IMR-90 (cell line): ENCODE results near the gene MARK2. TPM values are rescaled to one million over a fixed set of nuclear protein-coding genes. Genes with fewer than 3 reads are reported as not detected.

ENCODE experiments used
- ATAC-seq: fragments of 200-7000 bp; cut with Tn5 transposase; 2 replicates; pipeline ENCODE4 v1.9.1; 2020; ENCODE audit warnings: low read depth, mild to moderate bottlenecking, moderate library complexity
- BruUV-seq: library from RNA; stranded (reverse); fragments of 400-500 nt; replicated peaks from 2 replicates; lab custom pipeline; 2021; lab: Mats Ljungman, UMichigan
- CTCF ChIA-PET: fragments of 300-600 bp; formaldehyde crosslinking; extraction: SDS; loops from one replicate; lab custom pipeline; 2021; ENCODE audit warnings: antibody characterized with exemption; lab: Yijun Ruan, JAX
- POLR2A ChIA-PET: fragments of 300-600 bp; sonication (Branson Sonifier 250); formaldehyde crosslinking; loops from one replicate; lab custom pipeline; 2022; ENCODE audit warnings: antibody characterized with exemption; ENCODE audit not compliant: unreplicated experiment; lab: Charles Lee
- DNase-seq: peaks from one replicate; pipeline ENCODE4 v3.0.0; 2013
- H2AFZ ChIP-seq: replicated peaks from 2 replicates; pipeline ENCODE3; 2013; ENCODE audit warnings: low read length, mild to moderate bottlenecking; ENCODE audit not compliant: poor library complexity
- H2AK5ac ChIP-seq: 2 replicates; pipeline ENCODE4 v1.6.1; 2013; ENCODE audit warnings: low read depth, low read length, inconsistent platforms
- H2AK9ac ChIP-seq: replicated peaks from 2 replicates; pipeline ENCODE3; 2013; ENCODE audit warnings: mild to moderate bottlenecking, low read depth, low read length, moderate library complexity; ENCODE audit not compliant: poor library complexity
- H2BK120ac ChIP-seq: 2 replicates; pipeline ENCODE4 v1.6.1; 2013; ENCODE audit warnings: low read depth, low read length, inconsistent platforms
- H2BK15ac ChIP-seq: 3 replicates; pipeline ENCODE4 v1.6.1; 2013; ENCODE audit warnings: low read depth, low read length, inconsistent platforms
- H2BK20ac ChIP-seq: 2 replicates; pipeline ENCODE4 v1.6.1; 2013; ENCODE audit warnings: low read depth, mild to moderate bottlenecking, inconsistent platforms, low read length, moderate library complexity
- H2BK5ac ChIP-seq: 2 replicates; pipeline ENCODE4 v1.6.1; 2013; ENCODE audit warnings: mild to moderate bottlenecking, low read depth, low read length, inconsistent platforms; ENCODE audit not compliant: poor library complexity, severe bottlenecking
- H3K14ac ChIP-seq: replicated peaks from 2 replicates; pipeline ENCODE4 v1.6.1; 2013; ENCODE audit warnings: low read depth, low read length, inconsistent platforms
- H3K18ac ChIP-seq: 2 replicates; pipeline ENCODE4 v1.6.1; 2013; ENCODE audit warnings: low read depth, low read length, control low read depth
- H3K23ac ChIP-seq: 2 replicates; pipeline ENCODE4 v1.6.1; 2013; ENCODE audit warnings: low read depth, low read length, inconsistent platforms
- H3K27ac ChIP-seq: 2 replicates; pipeline ENCODE4 v1.5.1; 2013; ENCODE audit warnings: mild to moderate bottlenecking, control low read depth, low read length; ENCODE audit not compliant: insufficient read depth
- H3K27me3 ChIP-seq: 2 replicates; pipeline ENCODE4 v1.6.1; 2013; ENCODE audit warnings: low read length; ENCODE audit not compliant: control insufficient read depth, insufficient read depth
- H3K36me3 ChIP-seq: 2 replicates; pipeline ENCODE4 v1.6.1; 2013; ENCODE audit warnings: low read length, mixed read lengths; ENCODE audit not compliant: control insufficient read depth, insufficient read depth
- H3K4ac ChIP-seq: 2 replicates; pipeline ENCODE4 v1.6.1; 2013; ENCODE audit warnings: low read depth, low read length, inconsistent platforms
- H3K4me1 ChIP-seq: 2 replicates; pipeline ENCODE4 v1.6.1; 2013; ENCODE audit warnings: low read length, mixed read lengths; ENCODE audit not compliant: control insufficient read depth, insufficient read depth
- H3K4me2 ChIP-seq: 2 replicates; pipeline ENCODE4 v1.6.1; 2013; ENCODE audit warnings: low read depth, mild to moderate bottlenecking, control low read depth, low read length, moderate library complexity
- H3K4me3 ChIP-seq: 2 replicates; pipeline ENCODE4 v1.5.1; 2013; ENCODE audit warnings: low read depth, mild to moderate bottlenecking, control low read depth, low read length, moderate library complexity; ENCODE audit not compliant: insufficient read depth
- H3K56ac ChIP-seq: 2 replicates; pipeline ENCODE4 v1.6.1; 2013; ENCODE audit warnings: low read length, inconsistent platforms; ENCODE audit not compliant: insufficient read depth; ENCODE audit errors: extremely low read depth
- H3K79me1 ChIP-seq, 2 experiments: 2 replicates each; pipeline ENCODE4 v1.6.1; 2013; ENCODE audit warnings: low read length in 2 of 2, inconsistent platforms in 1 of 2, low read depth in 1 of 2
- H3K9ac ChIP-seq: 2 replicates; pipeline ENCODE4 v1.6.1; 2013; ENCODE audit warnings: low read depth, low read length, control low read depth
- H3K9me1 ChIP-seq: 2 replicates; pipeline ENCODE4 v1.6.1; 2013; ENCODE audit warnings: low read length, inconsistent platforms; ENCODE audit not compliant: insufficient read depth
- H3K9me3 ChIP-seq: 2 replicates; pipeline ENCODE4 v1.6.1; 2013; ENCODE audit warnings: low read length; ENCODE audit not compliant: control insufficient read depth, insufficient read depth
- H4K20me1 ChIP-seq: 2 replicates; pipeline ENCODE4 v1.6.1; 2013; ENCODE audit warnings: low read length, inconsistent platforms; ENCODE audit not compliant: insufficient read depth
- H4K5ac ChIP-seq: 2 replicates; pipeline ENCODE4 v1.6.1; 2013; ENCODE audit warnings: mild to moderate bottlenecking, low read depth, low read length, control low read depth
- H4K8ac ChIP-seq, 2 experiments: 2 replicates each; pipeline ENCODE4 v1.6.1; 2013; ENCODE audit warnings: low read depth in 2 of 2, low read length in 2 of 2, control low read depth in 1 of 2, inconsistent platforms in 1 of 2
- H4K91ac ChIP-seq: 2 replicates; pipeline ENCODE4 v1.6.1; 2013; ENCODE audit warnings: low read depth, low read length, inconsistent platforms; ENCODE audit not compliant: insufficient read depth
- BHLHE40 ChIP-seq: fragments of 150-350 bp; IDR thresholded peaks from 2 replicates; pipeline ENCODE4 v1.6.1; 2016; ENCODE audit warnings: mild to moderate bottlenecking, low read depth, low read length
- CEBPB ChIP-seq: IDR thresholded peaks from 2 replicates; pipeline ENCODE4 v1.6.1; 2012; ENCODE audit warnings: low read depth, low read length, improper control_type of control experiment
- CHD1 ChIP-seq: IDR thresholded peaks from 2 replicates; pipeline ENCODE4 v1.6.1; 2012; ENCODE audit warnings: low read depth, low read length, improper control_type of control experiment
- FOS ChIP-seq: fragments of 150-350 bp; IDR thresholded peaks from 2 replicates; pipeline ENCODE4 v1.6.1; 2016; ENCODE audit warnings: low read depth, low read length
- MAFK ChIP-seq: IDR thresholded peaks from 2 replicates; pipeline ENCODE4 v1.6.1; 2012; ENCODE audit warnings: low read depth, low read length, improper control_type of control experiment
- MAZ ChIP-seq: IDR thresholded peaks from 2 replicates; pipeline ENCODE4 v1.6.1; 2012; ENCODE audit warnings: low read depth, mild to moderate bottlenecking, low read length, improper control_type of control experiment, moderate library complexity, borderline replicate concordance
- MXI1 ChIP-seq: IDR thresholded peaks from 2 replicates; pipeline ENCODE4 v1.6.1; 2012; ENCODE audit warnings: low read depth, mild to moderate bottlenecking, low read length, moderate library complexity, borderline replicate concordance
- NFE2L2 ChIP-seq: fragments of 150-350 bp; IDR thresholded peaks from 2 replicates; pipeline ENCODE4 v1.6.1; 2016; ENCODE audit warnings: low read depth, mild to moderate bottlenecking, low read length
- POLR2A ChIP-seq: IDR thresholded peaks from 2 replicates; pipeline ENCODE4 v1.6.1; 2012; ENCODE audit warnings: mild to moderate bottlenecking, low read depth, low read length
- RAD21 ChIP-seq: IDR thresholded peaks from 2 replicates; pipeline ENCODE4 v1.6.1; 2012; ENCODE audit warnings: low read length, improper control_type of control experiment
- RCOR1 ChIP-seq: IDR thresholded peaks from 2 replicates; pipeline ENCODE4 v1.6.1; 2012; ENCODE audit warnings: mild to moderate bottlenecking, low read length, improper control_type of control experiment; ENCODE audit not compliant: insufficient replicate concordance
- RFX5 ChIP-seq: IDR thresholded peaks from 2 replicates; pipeline ENCODE4 v1.8.0; 2012; ENCODE audit warnings: low read depth, mild to moderate bottlenecking, low read length, moderate library complexity
- SMC3 ChIP-seq: fragments of 150-350 bp; IDR thresholded peaks from 2 replicates; pipeline ENCODE4 v1.6.1; 2016; ENCODE audit warnings: low read depth, mild to moderate bottlenecking, antibody characterized with exemption, low read length, moderate library complexity
- WGBS, 2 experiments: methylation state at CpG; one replicate each; pipeline versions ENCODE4 v1.1.5 to v1.1.7; 2013; ENCODE audit warnings: missing lambda C conversion rate in 2 of 2; ENCODE audit not compliant: insufficient read length in 1 of 2; ENCODE audit errors: extremely low coverage in 2 of 2; 5-methylcytosine and 5-hydroxymethylcytosine counted together
- dilution Hi-C: fragments of 300-500 bp; cut with HindIII; formaldehyde crosslinking; loops from one replicate; pipeline ENCODE4 v1.14.3; 2018; ENCODE audit warnings: low sequenced_read_pairs; ENCODE audit not compliant: unreplicated experiment
- in situ Hi-C: fragments of 300-500 bp; cut with MboI; formaldehyde crosslinking; loops from 3 replicates; pipeline ENCODE4 v1.14.3; 2019; ENCODE audit warnings: low sequenced_read_pairs, inconsistent platforms, mixed read lengths
- intact Hi-C: fragments of 100-400 bp; cut with micrococcal nuclease; formaldehyde crosslinking; loops from 2 replicates; pipeline ENCODE4 v1.10.0; 2022
- polyA plus RNA-seq, 3 experiments: library from polyadenylated mRNA; depleted of rRNA; stranded (reverse); fragments of >200 nt; gene quantifications; 2 replicates each; pipeline ENCODE4 v1.2.3, GENCODE V29; 2012; ENCODE audit warnings: low replicate concordance in 1 of 3
- total RNA-seq: library from RNA; depleted of rRNA; stranded (reverse); fragments of >200 nt; gene quantifications from 2 replicates; pipeline ENCODE4 v1.2.3, GENCODE V29; 2012
- TF ChIP-seq, protein P1 (sequence below): conservative IDR thresholded peaks from 2 replicates; pipeline ENCODE4 v1.5.1; 2012; ENCODE audit warnings: mild to moderate bottlenecking, low read depth, low read length, improper control_type of control experiment
- TF ChIP-seq, protein P2 (sequence below): fragments of 150-350 bp; IDR thresholded peaks from 2 replicates; pipeline ENCODE4 v1.6.1; 2017; ENCODE audit warnings: mild to moderate bottlenecking, antibody characterized with exemption, low read length, low read depth
- TF ChIP-seq, protein P3 (sequence below): fragments of 150-350 bp; IDR thresholded peaks from 2 replicates; pipeline ENCODE4 v1.6.1; 2016; ENCODE audit warnings: low read depth, mild to moderate bottlenecking, low read length, moderate library complexity, borderline replicate concordance

The MARK2 gene
- total and polyA plus RNA-seq, 2 of the 4 experiments (the other 2 are of a cell fraction), result 6.6 to 17.3 TPM

DNA sequence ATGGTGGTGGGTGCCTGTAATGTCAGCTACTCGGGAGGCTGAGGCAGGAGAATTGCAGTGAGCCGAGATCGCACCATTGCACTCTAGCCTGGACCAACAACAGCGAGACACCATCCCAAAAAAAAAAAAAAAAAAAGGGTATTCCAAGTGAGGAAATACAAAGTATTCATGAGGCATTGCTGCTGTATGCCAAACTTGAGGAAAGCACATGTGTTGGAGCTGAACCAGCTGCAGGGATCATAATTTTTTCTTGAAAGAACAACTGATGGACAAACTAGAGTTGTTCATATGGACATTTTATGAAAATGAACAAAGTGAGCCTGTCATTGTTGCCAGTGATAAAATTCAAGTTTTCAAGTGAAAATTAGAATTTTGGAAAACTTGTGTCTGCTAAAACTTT lies 15.8 kb downstream of the MARK2 start:
- Histone ChIP-seq H2BK20ac (no peak overlapping the region), H2AK9ac (no peak overlapping the region), H2BK15ac (no peak overlapping the region), H3K56ac (no peak overlapping the region), H3K4me2 (no peak overlapping the region), H4K8ac (no peak overlapping the region), H3K36me3 (peaks cover 9% of the 10 kb centered on the region), H4K91ac (no peak overlapping the region), H2AFZ (no peak overlapping the region), H4K5ac (no peak overlapping the region), H3K9me1 (peaks cover 13% of the 10 kb centered on the region), H2BK5ac (no peak overlapping the region), H3K23ac (no peak overlapping the region), H3K18ac (no peak overlapping the region), H2BK120ac (no peak overlapping the region), H3K4ac (no peak overlapping the region), H3K9ac (no peak overlapping the region), H3K14ac (no peak overlapping the region), H3K9me3 (no peaks in the 10 kb centered on the region), H3K79me1 (peaks cover 39 to 77% of the 10 kb centered on the region in 2 experiments), H3K27ac (no peak overlapping the region), H4K20me1 (peaks cover 45% of the 10 kb centered on the region), H3K4me3 (no peak overlapping the region), H2AK5ac (no peak overlapping the region), H3K4me1 (peaks cover 6% of the 10 kb centered on the region; the same call in 1 of the 2 replicates), H3K27me3 (no peaks in the 10 kb centered on the region)
- DNase-seq (no peak), ATAC-seq (no peak)
- POLR2A ChIA-PET, result no interaction called here
- TF ChIP-seq RCOR1, result no peak
- TF ChIP-seq MXI1, result no peak
- no peak for TF ChIP-seq MAFK
- TF ChIP-seq CHD1, result no peak
- no peak for TF ChIP-seq RAD21
- TF ChIP-seq SMC3, result no peak
- TF ChIP-seq FOS, result no peak
- no peak for TF ChIP-seq CEBPB
- TF ChIP-seq, protein P1, sequence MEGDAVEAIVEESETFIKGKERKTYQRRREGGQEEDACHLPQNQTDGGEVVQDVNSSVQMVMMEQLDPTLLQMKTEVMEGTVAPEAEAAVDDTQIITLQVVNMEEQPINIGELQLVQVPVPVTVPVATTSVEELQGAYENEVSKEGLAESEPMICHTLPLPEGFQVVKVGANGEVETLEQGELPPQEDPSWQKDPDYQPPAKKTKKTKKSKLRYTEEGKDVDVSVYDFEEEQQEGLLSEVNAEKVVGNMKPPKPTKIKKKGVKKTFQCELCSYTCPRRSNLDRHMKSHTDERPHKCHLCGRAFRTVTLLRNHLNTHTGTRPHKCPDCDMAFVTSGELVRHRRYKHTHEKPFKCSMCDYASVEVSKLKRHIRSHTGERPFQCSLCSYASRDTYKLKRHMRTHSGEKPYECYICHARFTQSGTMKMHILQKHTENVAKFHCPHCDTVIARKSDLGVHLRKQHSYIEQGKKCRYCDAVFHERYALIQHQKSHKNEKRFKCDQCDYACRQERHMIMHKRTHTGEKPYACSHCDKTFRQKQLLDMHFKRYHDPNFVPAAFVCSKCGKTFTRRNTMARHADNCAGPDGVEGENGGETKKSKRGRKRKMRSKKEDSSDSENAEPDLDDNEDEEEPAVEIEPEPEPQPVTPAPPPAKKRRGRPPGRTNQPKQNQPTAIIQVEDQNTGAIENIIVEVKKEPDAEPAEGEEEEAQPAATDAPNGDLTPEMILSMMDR, result no peak
- TF ChIP-seq BHLHE40, result no peak
- TF ChIP-seq NFE2L2, result no peak
- TF ChIP-seq, protein P2, sequence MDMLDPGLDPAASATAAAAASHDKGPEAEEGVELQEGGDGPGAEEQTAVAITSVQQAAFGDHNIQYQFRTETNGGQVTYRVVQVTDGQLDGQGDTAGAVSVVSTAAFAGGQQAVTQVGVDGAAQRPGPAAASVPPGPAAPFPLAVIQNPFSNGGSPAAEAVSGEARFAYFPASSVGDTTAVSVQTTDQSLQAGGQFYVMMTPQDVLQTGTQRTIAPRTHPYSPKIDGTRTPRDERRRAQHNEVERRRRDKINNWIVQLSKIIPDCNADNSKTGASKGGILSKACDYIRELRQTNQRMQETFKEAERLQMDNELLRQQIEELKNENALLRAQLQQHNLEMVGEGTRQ, result no peak
- TF ChIP-seq RFX5, result no peak
- no peak for TF ChIP-seq POLR2A
- no peak for TF ChIP-seq MAZ
- TF ChIP-seq, protein P3, sequence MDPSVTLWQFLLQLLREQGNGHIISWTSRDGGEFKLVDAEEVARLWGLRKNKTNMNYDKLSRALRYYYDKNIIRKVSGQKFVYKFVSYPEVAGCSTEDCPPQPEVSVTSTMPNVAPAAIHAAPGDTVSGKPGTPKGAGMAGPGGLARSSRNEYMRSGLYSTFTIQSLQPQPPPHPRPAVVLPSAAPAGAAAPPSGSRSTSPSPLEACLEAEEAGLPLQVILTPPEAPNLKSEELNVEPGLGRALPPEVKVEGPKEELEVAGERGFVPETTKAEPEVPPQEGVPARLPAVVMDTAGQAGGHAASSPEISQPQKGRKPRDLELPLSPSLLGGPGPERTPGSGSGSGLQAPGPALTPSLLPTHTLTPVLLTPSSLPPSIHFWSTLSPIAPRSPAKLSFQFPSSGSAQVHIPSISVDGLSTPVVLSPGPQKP, result no peak
- intact Hi-C loops, result no loop called here
- in situ Hi-C loops, result no loop called here
- BruUV-seq, result no TSS peak
- dilution Hi-C loops, result no loop called here
- WGBS, 2 experiments, result no CpG with 5 or more reads among the region's 4 CpGs
- CTCF ChIA-PET, result no interaction called here
